Panc1 (cell line): ENCODE results near the gene HCFC1. TPM values are rescaled to one million over a fixed set of nuclear protein-coding genes. Genes with fewer than 3 reads are reported as not detected.

ENCODE experiments used
- ATAC-seq: fragments of 200-7000 bp; cut with Tn5 transposase; 2 replicates; pipeline ENCODE4 v1.9.1; 2020; ENCODE audit warnings: mild to moderate bottlenecking, moderate library complexity
- BruUV-seq: library from RNA; stranded (reverse); fragments of 400-500 nt; replicated peaks from 2 replicates; lab custom pipeline; 2021; lab: Mats Ljungman, UMichigan
- CTCF ChIA-PET: fragments of 300-600 bp; sonication (Branson Sonifier 250); formaldehyde crosslinking; loops from one replicate; lab custom pipeline; 2022; ENCODE audit warnings: antibody characterized with exemption; lab: Charles Lee
- POLR2A ChIA-PET: fragments of 300-600 bp; sonication (Branson Sonifier 250); formaldehyde crosslinking; loops from one replicate; lab custom pipeline; 2022; ENCODE audit warnings: antibody characterized with exemption; lab: Charles Lee
- DNase-seq: peaks from one replicate; pipeline ENCODE4 v3.0.0-alpha.2; 2010; ENCODE audit warnings: low read depth, low spot score
- H3K27ac ChIP-seq: 2 replicates; pipeline ENCODE4 v1.5.1; 2011; ENCODE audit warnings: mild to moderate bottlenecking, low read length, inconsistent platforms
- H3K27me3 ChIP-seq: fragments of 200-500 bp; sonication (Bioruptor generic); 2 replicates; pipeline ENCODE4 v1.6.0; 2014; ENCODE audit warnings: low read length, inconsistent platforms; ENCODE audit not compliant: control insufficient read depth, insufficient read depth
- H3K36me3 ChIP-seq: fragments of 200-500 bp; sonication (Bioruptor generic); 2 replicates; pipeline ENCODE4 v1.5.1; 2014; ENCODE audit warnings: inconsistent platforms, mild to moderate bottlenecking, low read length, moderate library complexity; ENCODE audit not compliant: control insufficient read depth, insufficient read depth
- H3K4me1 ChIP-seq: 2 replicates; pipeline ENCODE4 v1.5.1; 2011; ENCODE audit warnings: inconsistent platforms, mild to moderate bottlenecking, low read length, moderate library complexity; ENCODE audit not compliant: control insufficient read depth, insufficient read depth
- H3K4me3 ChIP-seq, 2 experiments: 2 replicates each; pipeline ENCODE4 v1.5.1; 2011 to 2012; ENCODE audit warnings: low read depth in 2 of 2, low read length in 2 of 2, mild to moderate bottlenecking in 2 of 2, inconsistent platforms in 1 of 2, moderate library complexity in 1 of 2
- H3K9me3 ChIP-seq: fragments of 200-500 bp; sonication (Bioruptor generic); 2 replicates; pipeline ENCODE4 v1.5.1; 2014; ENCODE audit warnings: low read depth, mild to moderate bottlenecking, inconsistent platforms, low read length, moderate library complexity; ENCODE audit not compliant: control insufficient read depth, insufficient read depth
- POLR2AphosphoS5 ChIP-seq: IDR thresholded peaks from 2 replicates; pipeline ENCODE4 v1.6.1; 2012; ENCODE audit warnings: mild to moderate bottlenecking, low read depth, low read length, moderate library complexity
- SIN3A ChIP-seq: IDR thresholded peaks from 2 replicates; pipeline ENCODE4 v1.6.1; 2012; ENCODE audit warnings: low read depth, mild to moderate bottlenecking, low read length, moderate library complexity, borderline replicate concordance; ENCODE audit not compliant: insufficient read depth
- TCF7L2 ChIP-seq: IDR thresholded peaks from 2 replicates; pipeline ENCODE4 v1.6.1; 2011; ENCODE audit warnings: mild to moderate bottlenecking, low read depth, low read length, inconsistent platforms
- in situ Hi-C: cut with HindIII; loops from 2 replicates; pipeline ENCODE4 v1.10.0; 2016; ENCODE audit warnings: low sequenced_read_pairs, low pct_unique_long_range_greater_than_20kb
- intact Hi-C: fragments of 100-400 bp; cut with micrococcal nuclease; formaldehyde crosslinking; loops from one replicate; pipeline ENCODE4 v1.10.0; 2022; ENCODE audit not compliant: unreplicated experiment
- total RNA-seq: library from RNA; stranded (reverse); gene quantifications from one replicate; pipeline ENCODE4 v1.2.1, GENCODE V29; 2021; ENCODE audit not compliant: unreplicated experiment
- TF ChIP-seq, protein P1 (sequence below): fragments of 450-650 bp; IDR thresholded peaks from 2 replicates; pipeline ENCODE4 v1.5.1; 2017; ENCODE audit warnings: mild to moderate bottlenecking
- TF ChIP-seq, protein P2 (sequence below), 2 experiments: IDR thresholded peaks; 2 replicates each; pipeline ENCODE4 v1.6.1; 2011 to 2012; ENCODE audit warnings: low read depth in 2 of 2, control low read depth in 1 of 2, low read length in 1 of 2, mild to moderate bottlenecking in 1 of 2, moderate library complexity in 1 of 2; ENCODE audit not compliant: insufficient read depth in 1 of 2

HCFC1 gene
- total RNA-seq, 1 experiment from 2014 or later: 113 TPM

DNA sequence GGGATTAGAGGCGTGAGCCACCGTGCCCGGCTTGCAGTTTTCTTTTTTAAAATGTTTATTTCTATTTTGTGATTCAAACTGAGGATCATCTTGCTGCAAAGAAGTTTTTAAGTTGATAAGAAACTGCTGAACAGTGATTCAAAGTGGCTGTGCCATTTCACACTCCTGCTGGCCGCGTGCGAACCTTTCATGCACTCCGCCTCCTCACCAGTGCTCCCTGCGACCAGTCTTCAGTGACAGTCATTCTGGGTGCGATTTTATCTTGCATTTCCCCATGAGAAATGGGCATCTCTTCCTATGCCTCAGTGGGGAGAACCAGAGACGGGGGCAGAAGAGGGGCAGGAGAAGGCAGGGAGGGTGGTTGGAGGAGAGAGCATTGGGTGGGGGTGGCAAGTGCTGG lies 22.4 kb upstream of the HCFC1 start:
- ATAC-seq (no peak), DNase-seq (no peak)
- intact Hi-C loops (no loop called here), in situ Hi-C loops (no loop called here)
- H3K27ac ChIP-seq: no peak overlapping the region
- ChIA-PET CTCF (no interaction called here), POLR2A (no interaction called here)
- H3K4me3 ChIP-seq: no peak overlapping the region
- H3K4me1 ChIP-seq: no peaks in the 10 kb centered on the region
- no TSS peak for BruUV-seq
- no peak for TF ChIP-seq POLR2AphosphoS5
- no peak for TF ChIP-seq SIN3A
- TF ChIP-seq, protein P1, sequence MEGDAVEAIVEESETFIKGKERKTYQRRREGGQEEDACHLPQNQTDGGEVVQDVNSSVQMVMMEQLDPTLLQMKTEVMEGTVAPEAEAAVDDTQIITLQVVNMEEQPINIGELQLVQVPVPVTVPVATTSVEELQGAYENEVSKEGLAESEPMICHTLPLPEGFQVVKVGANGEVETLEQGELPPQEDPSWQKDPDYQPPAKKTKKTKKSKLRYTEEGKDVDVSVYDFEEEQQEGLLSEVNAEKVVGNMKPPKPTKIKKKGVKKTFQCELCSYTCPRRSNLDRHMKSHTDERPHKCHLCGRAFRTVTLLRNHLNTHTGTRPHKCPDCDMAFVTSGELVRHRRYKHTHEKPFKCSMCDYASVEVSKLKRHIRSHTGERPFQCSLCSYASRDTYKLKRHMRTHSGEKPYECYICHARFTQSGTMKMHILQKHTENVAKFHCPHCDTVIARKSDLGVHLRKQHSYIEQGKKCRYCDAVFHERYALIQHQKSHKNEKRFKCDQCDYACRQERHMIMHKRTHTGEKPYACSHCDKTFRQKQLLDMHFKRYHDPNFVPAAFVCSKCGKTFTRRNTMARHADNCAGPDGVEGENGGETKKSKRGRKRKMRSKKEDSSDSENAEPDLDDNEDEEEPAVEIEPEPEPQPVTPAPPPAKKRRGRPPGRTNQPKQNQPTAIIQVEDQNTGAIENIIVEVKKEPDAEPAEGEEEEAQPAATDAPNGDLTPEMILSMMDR: no peak
- TF ChIP-seq, protein P2, sequence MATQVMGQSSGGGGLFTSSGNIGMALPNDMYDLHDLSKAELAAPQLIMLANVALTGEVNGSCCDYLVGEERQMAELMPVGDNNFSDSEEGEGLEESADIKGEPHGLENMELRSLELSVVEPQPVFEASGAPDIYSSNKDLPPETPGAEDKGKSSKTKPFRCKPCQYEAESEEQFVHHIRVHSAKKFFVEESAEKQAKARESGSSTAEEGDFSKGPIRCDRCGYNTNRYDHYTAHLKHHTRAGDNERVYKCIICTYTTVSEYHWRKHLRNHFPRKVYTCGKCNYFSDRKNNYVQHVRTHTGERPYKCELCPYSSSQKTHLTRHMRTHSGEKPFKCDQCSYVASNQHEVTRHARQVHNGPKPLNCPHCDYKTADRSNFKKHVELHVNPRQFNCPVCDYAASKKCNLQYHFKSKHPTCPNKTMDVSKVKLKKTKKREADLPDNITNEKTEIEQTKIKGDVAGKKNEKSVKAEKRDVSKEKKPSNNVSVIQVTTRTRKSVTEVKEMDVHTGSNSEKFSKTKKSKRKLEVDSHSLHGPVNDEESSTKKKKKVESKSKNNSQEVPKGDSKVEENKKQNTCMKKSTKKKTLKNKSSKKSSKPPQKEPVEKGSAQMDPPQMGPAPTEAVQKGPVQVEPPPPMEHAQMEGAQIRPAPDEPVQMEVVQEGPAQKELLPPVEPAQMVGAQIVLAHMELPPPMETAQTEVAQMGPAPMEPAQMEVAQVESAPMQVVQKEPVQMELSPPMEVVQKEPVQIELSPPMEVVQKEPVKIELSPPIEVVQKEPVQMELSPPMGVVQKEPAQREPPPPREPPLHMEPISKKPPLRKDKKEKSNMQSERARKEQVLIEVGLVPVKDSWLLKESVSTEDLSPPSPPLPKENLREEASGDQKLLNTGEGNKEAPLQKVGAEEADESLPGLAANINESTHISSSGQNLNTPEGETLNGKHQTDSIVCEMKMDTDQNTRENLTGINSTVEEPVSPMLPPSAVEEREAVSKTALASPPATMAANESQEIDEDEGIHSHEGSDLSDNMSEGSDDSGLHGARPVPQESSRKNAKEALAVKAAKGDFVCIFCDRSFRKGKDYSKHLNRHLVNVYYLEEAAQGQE (IDR thresholded peaks at IDR 0.05; ENCODE audit: insufficient read depth in 1 of 2, low read depth in 2 of 2, low read length in 1 of 2): no peak
- no peak for TF ChIP-seq TCF7L2
- no peaks in the 10 kb centered on the region for H3K9me3 ChIP-seq
- H3K27me3 ChIP-seq: no peaks in the 10 kb centered on the region
- no peaks in the 10 kb centered on the region for H3K36me3 ChIP-seq

DNA sequence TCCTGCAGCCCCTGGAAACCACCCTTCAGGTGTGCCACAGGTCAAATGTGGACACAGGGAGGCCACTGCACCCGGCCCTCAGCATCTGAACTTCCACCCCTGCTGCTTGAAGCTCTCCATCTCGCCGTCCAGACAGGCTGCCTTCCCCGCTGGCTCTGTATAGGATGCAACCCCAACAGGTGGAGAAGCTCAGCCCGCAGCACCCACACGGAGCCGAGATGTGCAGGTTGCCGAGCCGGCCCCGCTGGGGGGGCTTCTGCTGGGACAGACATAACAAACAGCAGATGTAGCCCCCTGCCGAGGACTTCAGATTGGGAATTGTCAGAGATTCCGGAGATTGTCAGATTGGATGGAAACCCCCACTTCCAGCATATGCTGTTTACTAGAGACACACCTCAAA lies 21.5 kb upstream of the HCFC1 start:
- BruUV-seq: no TSS peak
- no peaks in the 10 kb centered on the region for H3K36me3 ChIP-seq
- no peak for ATAC-seq
- no peaks in the 10 kb centered on the region for H3K4me1 ChIP-seq
- no peak for DNase-seq
- ChIA-PET CTCF (no interaction called here), POLR2A (no interaction called here)
- intact Hi-C loops: no loop called here
- in situ Hi-C loops: no loop called here
- no peak overlapping the region for H3K27ac ChIP-seq
- TF ChIP-seq, protein P1: no peak
- TF ChIP-seq POLR2AphosphoS5 (no peak), SIN3A (no peak), TCF7L2 (no peak)
- TF ChIP-seq, protein P2 (IDR thresholded peaks at IDR 0.05; ENCODE audit: insufficient read depth in 1 of 2, low read depth in 2 of 2, low read length in 1 of 2): no peak
- no peak overlapping the region for H3K4me3 ChIP-seq
- H3K27me3 ChIP-seq: no peaks in the 10 kb centered on the region
- H3K9me3 ChIP-seq: no peaks in the 10 kb centered on the region
